ENCODE measurements around the gene KAZN.

KAZN gene

GRCh38 chr1:14652840-14653239, 54.4 kb downstream of the KAZN start:
- Histone ChIP-seq H3K4me1 (ENCODE audit: insufficient read depth, low read length) (no peaks in the 10 kb centered on the region), H3K27me3 (ENCODE audit: insufficient read depth, low read length) (no peaks in the 10 kb centered on the region), H3K27ac (ENCODE audit: low read length) (no peak overlapping the region), H3K9ac (ENCODE audit: low read depth, low read length) (no peak overlapping the region), H3K36me3 (ENCODE audit: insufficient read depth, low read depth, low read length) (no peaks in the 10 kb centered on the region), H3K9me3 (ENCODE audit: insufficient read depth, low read depth, low read length) (no peaks in the 10 kb centered on the region), H3K4me3 (ENCODE audit: low read length) (no peak overlapping the region)

DNA sequence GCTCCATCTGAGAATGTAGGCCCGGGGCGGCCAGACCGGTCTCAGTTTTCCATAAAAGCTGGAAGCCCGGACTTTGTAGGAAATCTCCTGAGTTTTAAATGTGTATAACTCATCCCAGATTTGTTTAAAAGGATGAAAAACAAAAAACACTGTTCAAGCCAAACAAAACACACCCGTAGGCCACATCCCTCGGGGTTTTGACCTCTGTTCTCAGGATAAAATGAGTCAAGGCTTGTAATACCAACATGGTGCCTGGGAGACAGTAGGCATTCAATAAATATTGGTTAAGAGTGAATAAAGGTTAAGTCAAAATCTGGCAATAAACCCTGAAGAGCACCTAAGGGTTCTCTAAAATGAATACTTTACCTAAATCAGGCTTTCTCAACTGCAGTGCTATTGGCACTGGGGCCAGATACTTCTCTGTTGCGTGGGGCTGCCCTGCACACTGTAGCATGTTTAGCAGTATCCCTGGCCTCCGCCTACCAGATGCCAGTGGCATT, 55.0 kb downstream of the KAZN start:
- Histone ChIP-seq H3K9ac (ENCODE audit: low read depth, low read length) (no peak overlapping the region), H3K36me3 (ENCODE audit: insufficient read depth, low read depth, low read length) (no peaks in the 10 kb centered on the region)

DNA sequence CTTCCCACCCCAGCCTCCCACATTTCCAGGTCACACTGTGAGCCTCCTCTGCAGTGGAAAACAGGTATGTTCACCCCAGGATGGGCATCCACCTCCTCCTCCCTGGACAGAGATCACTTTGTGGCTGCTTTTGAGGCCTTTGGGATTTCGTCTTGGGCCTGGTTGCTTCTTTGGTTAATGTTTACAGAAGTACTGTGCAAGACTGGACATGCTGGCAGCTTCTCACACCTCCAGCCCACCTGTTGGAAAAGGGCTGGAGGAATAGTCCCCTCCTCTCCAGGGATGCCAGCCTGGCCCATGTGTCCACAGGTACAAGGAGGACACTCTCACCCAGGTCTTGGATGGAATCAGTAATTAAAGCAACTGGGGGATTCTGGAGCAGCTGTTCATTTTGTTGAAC, 56.1 kb downstream of the KAZN start:
- H3K27ac ChIP-seq (ENCODE audit: low read length) = no peak overlapping the region
- peaks cover 4% of the 10 kb centered on the region; the same call in 1 of the 2 replicates for H3K4me1 ChIP-seq (ENCODE audit: insufficient read depth, low read length)
- no peaks in the 10 kb centered on the region for H3K36me3 ChIP-seq (ENCODE audit: insufficient read depth, low read depth, low read length)
- no peaks in the 10 kb centered on the region for H3K27me3 ChIP-seq (ENCODE audit: insufficient read depth, low read length)
- no peak overlapping the region for H3K4me3 ChIP-seq (ENCODE audit: low read length)
- no peak overlapping the region for H3K9ac ChIP-seq (ENCODE audit: low read depth, low read length)
- H3K9me3 ChIP-seq (ENCODE audit: insufficient read depth, low read depth, low read length) = no peaks in the 10 kb centered on the region

More for the DNA sequence above, 55.0 kb downstream of the KAZN start:
- no peak overlapping the region for H3K4me3 ChIP-seq (ENCODE audit: low read length)
- H3K9me3 ChIP-seq (ENCODE audit: insufficient read depth, low read depth, low read length) = no peaks in the 10 kb centered on the region
- no peak overlapping the region for H3K27ac ChIP-seq (ENCODE audit: low read length)
- 0 out of 2 replicates have a peak, but pooled peaks cover under 1% of the 10 kb centered on the region for H3K4me1 ChIP-seq (ENCODE audit: insufficient read depth, low read length)
- H3K27me3 ChIP-seq (ENCODE audit: insufficient read depth, low read length) = no peaks in the 10 kb centered on the region

DNA sequence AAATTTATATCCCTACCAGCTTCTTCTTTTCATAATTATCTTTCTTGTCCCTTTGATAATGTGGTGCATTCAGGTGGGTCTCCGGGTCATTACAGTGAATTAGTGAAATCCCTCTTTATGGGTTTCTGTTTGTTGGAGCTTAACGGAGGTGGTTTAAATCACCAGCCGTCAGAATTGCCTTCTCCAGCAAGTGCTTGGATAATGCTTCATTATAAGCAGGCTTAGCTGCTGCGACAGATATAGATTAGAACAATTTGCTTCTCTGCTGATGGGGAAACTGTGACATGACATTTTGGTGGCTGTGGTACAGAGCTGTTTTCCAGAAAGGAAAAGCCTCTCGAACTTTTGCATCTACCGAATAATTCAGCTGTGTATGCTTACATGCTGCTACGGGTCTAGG, 56.9 kb downstream of the KAZN start:
- H3K4me3 ChIP-seq (ENCODE audit: low read length) = no peak overlapping the region
- H3K9ac ChIP-seq (ENCODE audit: low read depth, low read length) = no peak overlapping the region

GRCh38 chr1:14656384-14656937, 58.0 kb downstream of the KAZN start:
- H3K9me3 ChIP-seq (ENCODE audit: insufficient read depth, low read depth, low read length) = no peaks in the 10 kb centered on the region
- no peak overlapping the region for H3K9ac ChIP-seq (ENCODE audit: low read depth, low read length)
- no peaks in the 10 kb centered on the region for H3K27me3 ChIP-seq (ENCODE audit: insufficient read depth, low read length)
- H3K27ac ChIP-seq (ENCODE audit: low read length) = no peak overlapping the region
- no peak overlapping the region for H3K4me3 ChIP-seq (ENCODE audit: low read length)
- no peaks in the 10 kb centered on the region for H3K36me3 ChIP-seq (ENCODE audit: insufficient read depth, low read depth, low read length)
- peaks cover 4% of the 10 kb centered on the region; the same call in 1 of the 2 replicates for H3K4me1 ChIP-seq (ENCODE audit: insufficient read depth, low read length)

More for the DNA sequence above, 56.9 kb downstream of the KAZN start:
- Histone ChIP-seq H3K9me3 (ENCODE audit: insufficient read depth, low read depth, low read length) (no peaks in the 10 kb centered on the region), H3K27me3 (ENCODE audit: insufficient read depth, low read length) (no peaks in the 10 kb centered on the region), H3K36me3 (ENCODE audit: insufficient read depth, low read depth, low read length) (no peaks in the 10 kb centered on the region), H3K27ac (ENCODE audit: low read length) (no peak overlapping the region), H3K4me1 (ENCODE audit: insufficient read depth, low read length) (peaks cover 4% of the 10 kb centered on the region; the same call in 1 of the 2 replicates)

- Histone ChIP-seq H3K36me3 (ENCODE audit: insufficient read depth, low read depth, low read length) (no peaks in the 10 kb centered on the region), H3K9ac (ENCODE audit: low read depth, low read length) (no peak overlapping the region), H3K9me3 (ENCODE audit: insufficient read depth, low read depth, low read length) (no peaks in the 10 kb centered on the region), H3K27ac (ENCODE audit: low read length) (no peak overlapping the region), H3K4me1 (ENCODE audit: insufficient read depth, low read length) (peaks cover 4% of the 10 kb centered on the region; the same call in 1 of the 2 replicates), H3K27me3 (ENCODE audit: insufficient read depth, low read length) (no peaks in the 10 kb centered on the region), H3K4me3 (ENCODE audit: low read length) (no peak overlapping the region)
These were observed 60.2 kb downstream of the KAZN start for GRCh38 chr1:14658642-14659041.

DNA sequence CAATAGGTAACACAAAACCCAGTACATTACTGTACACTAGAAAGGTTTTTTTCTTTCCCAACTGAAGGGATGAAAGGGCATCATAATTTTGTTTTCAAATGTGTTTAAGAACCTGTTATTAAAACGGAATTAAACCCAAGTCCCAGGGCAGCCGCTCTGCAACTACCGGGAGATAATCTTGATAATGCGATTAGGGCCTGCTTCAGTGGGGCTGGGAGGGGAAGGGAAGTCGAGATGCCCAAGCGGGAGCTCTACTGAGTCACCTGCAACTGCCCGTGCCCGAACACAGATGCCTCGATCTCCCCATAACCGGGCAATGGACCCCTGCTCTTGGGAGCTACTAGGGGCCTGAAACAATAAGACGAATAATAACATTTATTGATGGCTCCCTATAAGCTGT, 61.4 kb downstream of the KAZN start:
- Histone ChIP-seq H3K4me3 (ENCODE audit: low read length) (no peak overlapping the region), H3K36me3 (ENCODE audit: insufficient read depth, low read depth, low read length) (no peaks in the 10 kb centered on the region), H3K27ac (ENCODE audit: low read length) (no peak overlapping the region), H3K27me3 (ENCODE audit: insufficient read depth, low read length) (no peaks in the 10 kb centered on the region), H3K9ac (ENCODE audit: low read depth, low read length) (no peak overlapping the region), H3K4me1 (ENCODE audit: insufficient read depth, low read length) (peaks cover 4% of the 10 kb centered on the region; the same call in 1 of the 2 replicates), H3K9me3 (ENCODE audit: insufficient read depth, low read depth, low read length) (no peaks in the 10 kb centered on the region)

- H3K27me3 ChIP-seq (ENCODE audit: insufficient read depth, low read length) = no peaks in the 10 kb centered on the region
- no peak overlapping the region for H3K9ac ChIP-seq (ENCODE audit: low read depth, low read length)
- H3K4me3 ChIP-seq (ENCODE audit: low read length) = no peak overlapping the region
- H3K27ac ChIP-seq (ENCODE audit: low read length) = no peak overlapping the region
- peaks cover 4% of the 10 kb centered on the region; the same call in 1 of the 2 replicates for H3K4me1 ChIP-seq (ENCODE audit: insufficient read depth, low read length)
- no peaks in the 10 kb centered on the region for H3K36me3 ChIP-seq (ENCODE audit: insufficient read depth, low read depth, low read length)
- H3K9me3 ChIP-seq (ENCODE audit: insufficient read depth, low read depth, low read length) = no peaks in the 10 kb centered on the region
These were observed 62.3 kb downstream of the KAZN start for GRCh38 chr1:14660801-14661200.

- Histone ChIP-seq H3K27me3 (ENCODE audit: insufficient read depth, low read length) (no peaks in the 10 kb centered on the region), H3K4me3 (ENCODE audit: low read length) (no peak overlapping the region), H3K9me3 (ENCODE audit: insufficient read depth, low read depth, low read length) (no peaks in the 10 kb centered on the region), H3K4me1 (ENCODE audit: insufficient read depth, low read length) (peaks cover 4% of the 10 kb centered on the region; the same call in 1 of the 2 replicates), H3K36me3 (ENCODE audit: insufficient read depth, low read depth, low read length) (no peaks in the 10 kb centered on the region), H3K27ac (ENCODE audit: low read length) (no peak overlapping the region), H3K9ac (ENCODE audit: low read depth, low read length) (no peak overlapping the region)
These were observed 62.7 kb downstream of the KAZN start for GRCh38 chr1:14661222-14661621.

DNA sequence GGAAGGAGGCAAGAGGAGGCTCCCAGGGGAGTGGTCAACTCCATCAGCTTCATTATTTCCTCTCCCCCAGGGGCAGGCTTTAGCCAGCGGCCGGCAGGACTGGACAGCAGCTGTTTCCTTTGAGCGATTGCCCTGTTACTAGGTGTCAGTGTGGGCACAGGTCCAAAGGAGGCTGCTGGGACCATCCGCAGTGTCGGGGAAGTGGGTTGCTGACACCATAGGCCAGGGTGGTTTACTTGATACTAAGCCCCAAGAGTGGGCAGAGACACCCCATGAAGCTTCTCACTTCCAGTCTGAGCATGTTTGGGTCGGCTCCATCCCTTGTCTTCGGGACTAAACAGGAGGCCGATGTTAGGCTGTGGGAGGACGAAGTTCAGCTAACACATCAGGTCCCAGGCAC, 63.6 kb downstream of the KAZN start:
- Histone ChIP-seq H3K4me3 (ENCODE audit: low read length) (no peak overlapping the region), H3K4me1 (ENCODE audit: insufficient read depth, low read length) (peaks cover 4% of the 10 kb centered on the region; the same call in 1 of the 2 replicates), H3K36me3 (ENCODE audit: insufficient read depth, low read depth, low read length) (no peaks in the 10 kb centered on the region), H3K9ac (ENCODE audit: low read depth, low read length) (no peak overlapping the region), H3K27ac (ENCODE audit: low read length) (no peak overlapping the region), H3K27me3 (ENCODE audit: insufficient read depth, low read length) (no peaks in the 10 kb centered on the region), H3K9me3 (ENCODE audit: insufficient read depth, low read depth, low read length) (no peaks in the 10 kb centered on the region)

DNA sequence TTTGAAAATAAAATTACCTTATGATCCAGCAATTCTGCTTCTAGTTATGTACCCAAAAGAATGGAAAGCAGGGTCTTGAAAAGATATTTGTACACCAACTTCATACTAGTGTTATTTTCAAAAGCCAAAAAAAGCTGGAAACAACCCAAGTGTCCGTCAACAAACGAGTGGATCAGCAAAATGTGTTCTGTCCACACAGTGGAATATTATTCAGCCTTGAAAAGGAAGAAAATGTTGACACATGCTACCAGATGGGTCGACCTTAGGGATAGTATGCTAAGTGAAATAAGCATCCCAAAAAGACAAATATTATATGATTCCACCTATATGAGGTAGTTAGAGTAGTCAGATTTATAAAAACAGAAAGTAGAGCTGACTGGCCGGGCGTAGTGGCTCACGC, 65.3 kb downstream of the KAZN start:
- H3K27ac ChIP-seq (ENCODE audit: low read length) = no peak overlapping the region
- no peak overlapping the region for H3K4me3 ChIP-seq (ENCODE audit: low read length)
- no peaks in the 10 kb centered on the region for H3K36me3 ChIP-seq (ENCODE audit: insufficient read depth, low read depth, low read length)
- H3K4me1 ChIP-seq (ENCODE audit: insufficient read depth, low read length) = peaks cover 7% of the 10 kb centered on the region; the same call in 1 of the 2 replicates
- no peaks in the 10 kb centered on the region for H3K27me3 ChIP-seq (ENCODE audit: insufficient read depth, low read length)
- no peak overlapping the region for H3K9ac ChIP-seq (ENCODE audit: low read depth, low read length)
- H3K9me3 ChIP-seq (ENCODE audit: insufficient read depth, low read depth, low read length) = no peaks in the 10 kb centered on the region

DNA sequence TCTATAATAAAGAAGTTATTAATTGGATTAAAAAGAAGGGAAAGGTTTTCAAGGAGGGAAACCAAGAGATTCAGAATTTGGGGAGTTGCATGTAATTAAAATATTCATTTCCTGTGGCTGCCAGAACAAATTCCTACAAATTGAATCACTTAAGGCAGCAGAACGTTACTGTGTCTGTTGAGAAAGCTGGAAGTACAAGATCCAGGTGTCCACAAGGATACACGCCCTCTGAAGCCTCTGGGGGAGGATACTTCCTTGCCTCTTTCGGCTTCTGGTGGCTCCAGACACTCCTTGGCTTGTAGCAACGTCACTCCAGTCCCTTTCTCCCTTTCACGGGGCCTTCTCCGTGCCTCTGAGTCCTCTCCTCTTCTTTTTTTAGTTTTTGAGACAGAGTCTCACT, 67.9 kb downstream of the KAZN start:
- H3K4me1 ChIP-seq (ENCODE audit: insufficient read depth, low read length) = peaks cover 7% of the 10 kb centered on the region; the same call in 1 of the 2 replicates
- H3K9me3 ChIP-seq (ENCODE audit: insufficient read depth, low read depth, low read length) = no peaks in the 10 kb centered on the region
- no peaks in the 10 kb centered on the region for H3K27me3 ChIP-seq (ENCODE audit: insufficient read depth, low read length)

More for the DNA sequence above, 67.9 kb downstream of the KAZN start:
- no peak overlapping the region for H3K4me3 ChIP-seq (ENCODE audit: low read length)
- H3K36me3 ChIP-seq (ENCODE audit: insufficient read depth, low read depth, low read length) = no peaks in the 10 kb centered on the region
- no peak overlapping the region for H3K9ac ChIP-seq (ENCODE audit: low read depth, low read length)
- no peak overlapping the region for H3K27ac ChIP-seq (ENCODE audit: low read length)
